HG02763 (cell line): ENCODE measurements around the gene ULBP1.
"Not testable (repeated sequence)": the region's sequence is repeated elsewhere in the genome, so short reads cannot be mapped to it uniquely, and the experiment has no call there.

ENCODE experiments used
- ATAC-seq: cut with Tn5 transposase; IDR thresholded peaks from one replicate; pipeline ENCODE4 v1.9.1; 2021; ENCODE audit warnings: mild to moderate bottlenecking, moderate library complexity; ENCODE audit not compliant: unreplicated experiment

Gene ULBP1

GRCh38 chr6:150003599-150003998, 39.9 kb downstream of the ULBP1 start:
- ATAC-seq = not testable (repeated sequence)

GRCh38 chr6:150004101-150004782, 40.5 kb downstream of the ULBP1 start:
- ATAC-seq = no peak

- ATAC-seq = peak; percentile 76
These were observed 41.3 kb downstream of the ULBP1 start for GRCh38 chr6:150004783-150005717.

- ATAC-seq = no peak
These were observed 42.3 kb downstream of the ULBP1 start for GRCh38 chr6:150005761-150006651.

GRCh38 chr6:150006961-150007464, 43.3 kb downstream of the ULBP1 start:
- no peak for ATAC-seq

- ATAC-seq = no peak
These were observed 44.8 kb downstream of the ULBP1 start for GRCh38 chr6:150008588-150008987.

GRCh38 chr6:150012846-150013784, 49.4 kb downstream of the ULBP1 start:
- ATAC-seq = not testable (repeated sequence)

GRCh38 chr6:150013785-150014622, 50.3 kb downstream of the ULBP1 start:
- ATAC-seq = not testable (repeated sequence)

GRCh38 chr6:150014623-150015280, 51.0 kb downstream of the ULBP1 start:
- not testable (repeated sequence) for ATAC-seq

- ATAC-seq = not testable (repeated sequence)
These were observed 51.7 kb downstream of the ULBP1 start for GRCh38 chr6:150015281-150016001.

- peak; percentile 71 for ATAC-seq
These were observed 52.8 kb downstream of the ULBP1 start for GRCh38 chr6:150016324-150017185.

- ATAC-seq = not testable (repeated sequence)
These were observed 53.4 kb downstream of the ULBP1 start for GRCh38 chr6:150017186-150017521.

GRCh38 chr6:150018846-150019580, 55.3 kb downstream of the ULBP1 start:
- no peak for ATAC-seq

GRCh38 chr6:150021870-150022269, 58.1 kb downstream of the ULBP1 start:
- ATAC-seq = not testable (repeated sequence)
